ENCODE results near the gene SPON1.
"Not testable (repeated sequence)": the region's sequence is repeated elsewhere in the genome, so short reads cannot be mapped to it uniquely, and the experiment has no call there.

The SPON1 gene

GRCh38 chr11:13931356-13931755 is 31.2 kb upstream of the SPON1 start:
- Histone ChIP-seq H3K27me3 (ENCODE audit: insufficient read depth, low read length) (no peaks in the 10 kb centered on the region), H3K36me3 (ENCODE audit: insufficient read depth, low read length) (no peaks in the 10 kb centered on the region), H2AFZ (ENCODE audit: low read depth, low read length) (no peak overlapping the region), H3K4me1 (ENCODE audit: insufficient read depth, low read length) (peaks cover 9% of the 10 kb centered on the region), H3K4me3 (ENCODE audit: low read length) (no peak overlapping the region), H3K9me3 (ENCODE audit: low read length) (no peaks in the 10 kb centered on the region)

GRCh38 chr11:13937154-13937553 is 25.4 kb upstream of the SPON1 start:
- H2AFZ ChIP-seq (ENCODE audit: low read depth, low read length): not testable (repeated sequence)

GRCh38 chr11:13938829-13939228 is 23.7 kb upstream of the SPON1 start:
- not testable (repeated sequence) for H3K4me1 ChIP-seq (ENCODE audit: insufficient read depth, low read length); H3K27me3 ChIP-seq (ENCODE audit: insufficient read depth, low read length); H3K4me3 ChIP-seq (ENCODE audit: low read length); H2AFZ ChIP-seq (ENCODE audit: low read depth, low read length); H3K36me3 ChIP-seq (ENCODE audit: insufficient read depth, low read length); H3K9me3 ChIP-seq (ENCODE audit: low read length)

More at GRCh38 chr11:13937154-13937553, 25.4 kb upstream of the SPON1 start:
- H3K4me1 ChIP-seq (ENCODE audit: insufficient read depth, low read length); H3K36me3 ChIP-seq (ENCODE audit: insufficient read depth, low read length); H3K27me3 ChIP-seq (ENCODE audit: insufficient read depth, low read length); H3K4me3 ChIP-seq (ENCODE audit: low read length); H3K9me3 ChIP-seq (ENCODE audit: low read length): not testable (repeated sequence)

GRCh38 chr11:13939961-13940906 is 22.3 kb upstream of the SPON1 start:
- Histone ChIP-seq H2AFZ (ENCODE audit: low read depth, low read length) (no peak overlapping the region), H3K9me3 (ENCODE audit: low read length) (no peaks in the 10 kb centered on the region), H3K27me3 (ENCODE audit: insufficient read depth, low read length) (no peaks in the 10 kb centered on the region), H3K4me3 (ENCODE audit: low read length) (no peak overlapping the region), H3K36me3 (ENCODE audit: insufficient read depth, low read length) (no peaks in the 10 kb centered on the region), H3K4me1 (ENCODE audit: insufficient read depth, low read length) (no peaks in the 10 kb centered on the region)

GRCh38 chr11:13940907-13941256 is 21.6 kb upstream of the SPON1 start:
- Histone ChIP-seq H3K4me3 (ENCODE audit: low read length) (no peak overlapping the region), H3K27me3 (ENCODE audit: insufficient read depth, low read length) (no peaks in the 10 kb centered on the region), H3K9me3 (ENCODE audit: low read length) (no peaks in the 10 kb centered on the region), H3K4me1 (ENCODE audit: insufficient read depth, low read length) (no peaks in the 10 kb centered on the region), H3K36me3 (ENCODE audit: insufficient read depth, low read length) (no peaks in the 10 kb centered on the region), H2AFZ (ENCODE audit: low read depth, low read length) (no peak overlapping the region)

- H3K27me3 ChIP-seq (ENCODE audit: insufficient read depth, low read length): no peaks in the 10 kb centered on the region
- H3K4me1 ChIP-seq (ENCODE audit: insufficient read depth, low read length): no peaks in the 10 kb centered on the region
- no peak overlapping the region for H2AFZ ChIP-seq (ENCODE audit: low read depth, low read length)
- no peaks in the 10 kb centered on the region for H3K36me3 ChIP-seq (ENCODE audit: insufficient read depth, low read length)
- no peaks in the 10 kb centered on the region for H3K9me3 ChIP-seq (ENCODE audit: low read length)
- no peak overlapping the region for H3K4me3 ChIP-seq (ENCODE audit: low read length)
Measured at GRCh38 chr11:13941775-13942174, 20.7 kb upstream of the SPON1 start.

- H3K4me1 ChIP-seq (ENCODE audit: insufficient read depth, low read length): no peaks in the 10 kb centered on the region
- H3K4me3 ChIP-seq (ENCODE audit: low read length): no peak overlapping the region
- H3K27me3 ChIP-seq (ENCODE audit: insufficient read depth, low read length): no peaks in the 10 kb centered on the region
- H3K36me3 ChIP-seq (ENCODE audit: insufficient read depth, low read length): no peaks in the 10 kb centered on the region
- H3K9me3 ChIP-seq (ENCODE audit: low read length): no peaks in the 10 kb centered on the region
- no peak overlapping the region for H2AFZ ChIP-seq (ENCODE audit: low read depth, low read length)
Measured at GRCh38 chr11:13942378-13942777, 20.1 kb upstream of the SPON1 start.

GRCh38 chr11:13942971-13943381 is 19.5 kb upstream of the SPON1 start:
- no peak overlapping the region for H2AFZ ChIP-seq (ENCODE audit: low read depth, low read length)
- no peaks in the 10 kb centered on the region for H3K4me1 ChIP-seq (ENCODE audit: insufficient read depth, low read length)
- no peak overlapping the region for H3K4me3 ChIP-seq (ENCODE audit: low read length)
- H3K36me3 ChIP-seq (ENCODE audit: insufficient read depth, low read length): no peaks in the 10 kb centered on the region
- H3K27me3 ChIP-seq (ENCODE audit: insufficient read depth, low read length): no peaks in the 10 kb centered on the region
- H3K9me3 ChIP-seq (ENCODE audit: low read length): no peaks in the 10 kb centered on the region

- H3K9me3 ChIP-seq (ENCODE audit: low read length): no peaks in the 10 kb centered on the region
- H2AFZ ChIP-seq (ENCODE audit: low read depth, low read length): no peak overlapping the region
- no peak overlapping the region for H3K4me3 ChIP-seq (ENCODE audit: low read length)
- H3K27me3 ChIP-seq (ENCODE audit: insufficient read depth, low read length): no peaks in the 10 kb centered on the region
- H3K36me3 ChIP-seq (ENCODE audit: insufficient read depth, low read length): no peaks in the 10 kb centered on the region
- no peaks in the 10 kb centered on the region for H3K4me1 ChIP-seq (ENCODE audit: insufficient read depth, low read length)
Measured at GRCh38 chr11:13944016-13944415, 18.5 kb upstream of the SPON1 start.

- Histone ChIP-seq H3K9me3 (ENCODE audit: low read length) (no peaks in the 10 kb centered on the region), H2AFZ (ENCODE audit: low read depth, low read length) (no peak overlapping the region), H3K36me3 (ENCODE audit: insufficient read depth, low read length) (no peaks in the 10 kb centered on the region), H3K4me3 (ENCODE audit: low read length) (no peak overlapping the region), H3K27me3 (ENCODE audit: insufficient read depth, low read length) (no peaks in the 10 kb centered on the region), H3K4me1 (ENCODE audit: insufficient read depth, low read length) (no peaks in the 10 kb centered on the region)
Measured at GRCh38 chr11:13944911-13945425, 17.6 kb upstream of the SPON1 start.

GRCh38 chr11:13947379-13947778 is 15.1 kb upstream of the SPON1 start:
- H3K27me3 ChIP-seq (ENCODE audit: insufficient read depth, low read length): no peaks in the 10 kb centered on the region
- H2AFZ ChIP-seq (ENCODE audit: low read depth, low read length): no peak overlapping the region
- H3K4me1 ChIP-seq (ENCODE audit: insufficient read depth, low read length): no peaks in the 10 kb centered on the region
- H3K4me3 ChIP-seq (ENCODE audit: low read length): no peak overlapping the region
- H3K9me3 ChIP-seq (ENCODE audit: low read length): no peaks in the 10 kb centered on the region
- no peaks in the 10 kb centered on the region for H3K36me3 ChIP-seq (ENCODE audit: insufficient read depth, low read length)

- Histone ChIP-seq H3K36me3 (ENCODE audit: insufficient read depth, low read length) (no peaks in the 10 kb centered on the region), H3K4me1 (ENCODE audit: insufficient read depth, low read length) (no peaks in the 10 kb centered on the region), H3K9me3 (ENCODE audit: low read length) (no peaks in the 10 kb centered on the region)
Measured at GRCh38 chr11:13949876-13950275, 12.6 kb upstream of the SPON1 start.

GRCh38 chr11:13952221-13952620 is 10.3 kb upstream of the SPON1 start:
- Histone ChIP-seq H3K4me1 (ENCODE audit: insufficient read depth, low read length) (no peaks in the 10 kb centered on the region), H2AFZ (ENCODE audit: low read depth, low read length) (no peak overlapping the region), H3K36me3 (ENCODE audit: insufficient read depth, low read length) (no peaks in the 10 kb centered on the region), H3K27me3 (ENCODE audit: insufficient read depth, low read length) (no peaks in the 10 kb centered on the region), H3K9me3 (ENCODE audit: low read length) (no peaks in the 10 kb centered on the region), H3K4me3 (ENCODE audit: low read length) (no peak overlapping the region)

More at GRCh38 chr11:13949876-13950275, 12.6 kb upstream of the SPON1 start:
- no peak overlapping the region for H3K4me3 ChIP-seq (ENCODE audit: low read length)
- H3K27me3 ChIP-seq (ENCODE audit: insufficient read depth, low read length): no peaks in the 10 kb centered on the region
- no peak overlapping the region for H2AFZ ChIP-seq (ENCODE audit: low read depth, low read length)

Data from neuron (in vitro differentiated cells).